Calu3 (cell line): ENCODE results near the gene DSTYK. TPM values are rescaled to one million over a fixed set of nuclear protein-coding genes. Genes with fewer than 3 reads are reported as not detected.

Source experiments
- BruUV-seq: library from RNA; stranded (reverse); fragments of 400-500 nt; replicated peaks from 2 replicates; lab custom pipeline; 2021; lab: Mats Ljungman, UMichigan
- CTCF ChIA-PET: fragments of 300-600 bp; sonication (Branson Sonifier 250); formaldehyde crosslinking; loops from one replicate; lab custom pipeline; 2022; ENCODE audit warnings: antibody characterized with exemption; lab: Charles Lee
- DNase-seq: peaks from one replicate; pipeline ENCODE4 v3.0.0; 2022
- H3K27ac Mint-ChIP-seq: one replicate; pipeline ENCODE4 v1.8.0; 2022; ENCODE audit warnings: mixed read lengths; ENCODE audit not compliant: unreplicated experiment
- H3K27me3 Mint-ChIP-seq: one replicate; pipeline ENCODE4 v1.8.0; 2022; ENCODE audit warnings: mixed read lengths; ENCODE audit not compliant: unreplicated experiment
- H3K36me3 Mint-ChIP-seq: one replicate; pipeline ENCODE4 v1.8.0; 2022; ENCODE audit warnings: mild to moderate bottlenecking, moderate library complexity, mixed read lengths; ENCODE audit not compliant: insufficient read depth, unreplicated experiment
- H3K4me1 Mint-ChIP-seq: one replicate; pipeline ENCODE4 v1.8.0; 2022; ENCODE audit warnings: mild to moderate bottlenecking, low read depth, mixed read lengths; ENCODE audit not compliant: unreplicated experiment
- H3K4me3 Mint-ChIP-seq: one replicate; pipeline ENCODE4 v1.8.0; 2022; ENCODE audit warnings: mild to moderate bottlenecking, low read depth, moderate library complexity, mixed read lengths; ENCODE audit not compliant: unreplicated experiment
- H3K9me3 Mint-ChIP-seq: one replicate; pipeline ENCODE4 v1.8.0; 2022; ENCODE audit warnings: low read depth, mixed read lengths; ENCODE audit not compliant: unreplicated experiment
- CTCF ChIP-seq: fragments of 200-600 bp; IDR thresholded peaks from one replicate; pipeline ENCODE4 v1.8.0; 2022; ENCODE audit warnings: antibody characterized with exemption; ENCODE audit not compliant: unreplicated experiment
- intact Hi-C: fragments of 100-400 bp; cut with micrococcal nuclease; formaldehyde crosslinking; loops from one replicate; pipeline ENCODE4 v1.10.0; 2022; ENCODE audit not compliant: unreplicated experiment
- total RNA-seq: library from RNA; stranded (reverse); gene quantifications from 2 replicates; pipeline ENCODE4 v1.2.3, GENCODE V29; 2022

The DSTYK gene
- total RNA-seq, 1 experiment from 2014 or later: 8.3 TPM

GRCh38 chr1:205109711-205110110 lies 101.8 kb downstream of the DSTYK start:
- Mint-ChIP-seq H3K4me3 (no peak overlapping the region), H3K4me1 (no peaks in the 10 kb centered on the region), H3K27me3 (no peaks in the 10 kb centered on the region), H3K27ac (no peak overlapping the region), H3K36me3 (peaks cover 11% of the 10 kb centered on the region), H3K9me3 (no peaks in the 10 kb centered on the region)
- CTCF ChIA-PET: interaction anchor here (0.6 to 0.7 kb wide), 4 partner anchors 11 to 117 kb away, joined by 3 to 4 read pairs (median 3); no protein-coding TSS in a partner anchor
- BruUV-seq: no TSS peak
- intact Hi-C loops: no loop called here
- no peak for TF ChIP-seq CTCF
- DNase-seq: no peak

GRCh38 chr1:205109269-205109668 lies 102.2 kb downstream of the DSTYK start:
- no peak for TF ChIP-seq CTCF
- CTCF ChIA-PET: interaction anchor here (0.6 to 0.7 kb wide), 2 partner anchors 10 to 117 kb away, joined by 3 read pairs; no protein-coding TSS in a partner anchor
- Mint-ChIP-seq H3K27ac (no peak overlapping the region), H3K9me3 (no peaks in the 10 kb centered on the region), H3K4me3 (no peak overlapping the region), H3K36me3 (peaks cover 11% of the 10 kb centered on the region), H3K4me1 (no peaks in the 10 kb centered on the region), H3K27me3 (no peaks in the 10 kb centered on the region)
- BruUV-seq: no TSS peak
- intact Hi-C loops: no loop called here
- no peak for DNase-seq

GRCh38 chr1:205108464-205108863 lies 103.0 kb downstream of the DSTYK start:
- intact Hi-C loops: no loop called here
- TF ChIP-seq CTCF: no peak
- peaks cover 19% of the 10 kb centered on the region for H3K36me3 Mint-ChIP-seq
- no peak overlapping the region for H3K27ac Mint-ChIP-seq
- no peak for DNase-seq
- CTCF ChIA-PET: interaction anchor here (0.6 kb wide), 1 partner anchor 113 kb away, joined by 4 read pairs; no protein-coding TSS in a partner anchor
- H3K9me3 Mint-ChIP-seq: no peaks in the 10 kb centered on the region
- BruUV-seq: no TSS peak
- no peaks in the 10 kb centered on the region for H3K4me1 Mint-ChIP-seq
- no peaks in the 10 kb centered on the region for H3K27me3 Mint-ChIP-seq
- H3K4me3 Mint-ChIP-seq: no peak overlapping the region

- TF ChIP-seq CTCF: no peak
- intact Hi-C loops: no loop called here
- no peak for DNase-seq
- no peak overlapping the region for H3K4me3 Mint-ChIP-seq
- peaks cover 30% of the 10 kb centered on the region for H3K36me3 Mint-ChIP-seq
- CTCF ChIA-PET: interaction anchor here (0.7 kb wide), 1 partner anchor 280 kb away, joined by 5 read pairs; no protein-coding TSS in a partner anchor
- H3K4me1 Mint-ChIP-seq: no peaks in the 10 kb centered on the region
- no TSS peak for BruUV-seq
- no peak overlapping the region for H3K27ac Mint-ChIP-seq
- H3K9me3 Mint-ChIP-seq: no peaks in the 10 kb centered on the region
- no peaks in the 10 kb centered on the region for H3K27me3 Mint-ChIP-seq
Measured at GRCh38 chr1:205107327-205107726, 104.2 kb downstream of the DSTYK start.
